BE2C (cell line): ENCODE measurements around the gene SGTA.

Experiments used
- DNase-seq: peaks from one replicate; pipeline ENCODE4 v3.0.0-alpha.2; 2020
- H3K27me3 ChIP-seq: fragments of 250-450 bp; sonication (Bioruptor Pico); 2 replicates; pipeline ENCODE4 v1.5.1; 2020; ENCODE audit warnings: mild to moderate bottlenecking
- H3K36me3 ChIP-seq: fragments of 250-450 bp; sonication (Bioruptor Pico); 2 replicates; pipeline ENCODE4 v1.5.1; 2020; ENCODE audit warnings: mild to moderate bottlenecking
- H3K4me1 ChIP-seq: fragments of 250-450 bp; sonication (Bioruptor Pico); 2 replicates; pipeline ENCODE4 v1.5.1; 2020
- H3K4me3 ChIP-seq: 2 replicates; pipeline ENCODE4 v1.5.1; 2011; ENCODE audit warnings: low read depth, low read length
- H3K9me3 ChIP-seq: fragments of 250-450 bp; sonication (Bioruptor Pico); 2 replicates; pipeline ENCODE4 v1.5.1; 2020
- CTCF ChIP-seq: IDR thresholded peaks from 2 replicates; pipeline ENCODE4 v1.5.1; 2012; ENCODE audit warnings: mild to moderate bottlenecking, low read depth, low read length

The SGTA gene

GRCh38 chr19:2768365-2769132, 14.5 kb downstream of the SGTA start:
- H3K4me1 ChIP-seq = no peaks in the 10 kb centered on the region
- DNase-seq = no peak
- no peaks in the 10 kb centered on the region for H3K9me3 ChIP-seq
- peaks cover 75% of the 10 kb centered on the region for H3K36me3 ChIP-seq
- no peaks in the 10 kb centered on the region for H3K27me3 ChIP-seq
- no peak for TF ChIP-seq CTCF
- H3K4me3 ChIP-seq = no peak overlapping the region

GRCh38 chr19:2767688-2768087, 15.4 kb downstream of the SGTA start:
- H3K9me3 ChIP-seq = no peaks in the 10 kb centered on the region
- H3K27me3 ChIP-seq = no peaks in the 10 kb centered on the region
- H3K4me1 ChIP-seq = no peaks in the 10 kb centered on the region
- H3K36me3 ChIP-seq = peaks cover 83% of the 10 kb centered on the region
- TF ChIP-seq CTCF = no peak
- no peak for DNase-seq
- no peak overlapping the region for H3K4me3 ChIP-seq

GRCh38 chr19:2766594-2767372, 16.3 kb downstream of the SGTA start:
- Histone ChIP-seq H3K36me3 (peaks cover 85% of the 10 kb centered on the region), H3K4me1 (no peaks in the 10 kb centered on the region), H3K27me3 (no peaks in the 10 kb centered on the region), H3K4me3 (no peak overlapping the region), H3K9me3 (no peaks in the 10 kb centered on the region)
- no peak for DNase-seq
- TF ChIP-seq CTCF = no peak

- Histone ChIP-seq H3K36me3 (peaks cover 88% of the 10 kb centered on the region), H3K4me1 (no peaks in the 10 kb centered on the region), H3K9me3 (no peaks in the 10 kb centered on the region), H3K27me3 (no peaks in the 10 kb centered on the region), H3K4me3 (no peak overlapping the region)
- no peak for DNase-seq
- TF ChIP-seq CTCF = no peak
These were observed 17.7 kb downstream of the SGTA start for GRCh38 chr19:2765376-2765775.

- TF ChIP-seq CTCF = no peak
- Histone ChIP-seq H3K36me3 (peaks cover 88% of the 10 kb centered on the region), H3K4me1 (no peaks in the 10 kb centered on the region), H3K9me3 (no peaks in the 10 kb centered on the region), H3K4me3 (no peak overlapping the region), H3K27me3 (no peaks in the 10 kb centered on the region)
- DNase-seq = no peak
These were observed 18.1 kb downstream of the SGTA start for GRCh38 chr19:2764945-2765344.

- Histone ChIP-seq H3K9me3 (no peaks in the 10 kb centered on the region), H3K27me3 (no peaks in the 10 kb centered on the region), H3K4me3 (no peak overlapping the region), H3K4me1 (no peaks in the 10 kb centered on the region), H3K36me3 (peaks cover 92% of the 10 kb centered on the region)
- DNase-seq = no peak
- TF ChIP-seq CTCF = no peak
These were observed 19.4 kb downstream of the SGTA start for GRCh38 chr19:2763687-2764086.
